ENCODE data around the gene TIMP3.

The TIMP3 gene

GRCh38 chr22:32809786-32810554 lies 8.5 kb downstream of the TIMP3 start:
- DNase-seq: no peak

GRCh38 chr22:32810555-32811133 lies 9.1 kb downstream of the TIMP3 start:
- DNase-seq: no peak

- DNase-seq: no peak
Observed at GRCh38 chr22:32811788-32812545, 10.5 kb downstream of the TIMP3 start.

- no peak for DNase-seq
Observed at GRCh38 chr22:32814285-32814860, 12.9 kb downstream of the TIMP3 start.

- no peak for DNase-seq
Observed at GRCh38 chr22:32815059-32815458, 13.6 kb downstream of the TIMP3 start.

- DNase-seq: no peak
Observed at GRCh38 chr22:32815943-32816342, 14.4 kb downstream of the TIMP3 start.

GRCh38 chr22:32817137-32817730 lies 15.7 kb downstream of the TIMP3 start:
- no peak for DNase-seq

- no peak for DNase-seq
Observed at GRCh38 chr22:32818446-32819115, 17.1 kb downstream of the TIMP3 start.

- no peak for DNase-seq
Observed at GRCh38 chr22:32819120-32819519, 17.6 kb downstream of the TIMP3 start.

- DNase-seq: no peak
Observed at GRCh38 chr22:32820131-32821119, 18.9 kb downstream of the TIMP3 start.

- no peak for DNase-seq
Observed at GRCh38 chr22:32822179-32822877, 20.8 kb downstream of the TIMP3 start.

- DNase-seq: peak; percentile 38
Observed at GRCh38 chr22:32823024-32823730, 21.7 kb downstream of the TIMP3 start.

- no peak for DNase-seq
Observed at GRCh38 chr22:32824531-32825312, 23.2 kb downstream of the TIMP3 start.

- no peak for DNase-seq
Observed at GRCh38 chr22:32826537-32826936, 25.0 kb downstream of the TIMP3 start.

- no peak for DNase-seq
Observed at GRCh38 chr22:32827049-32827602, 25.6 kb downstream of the TIMP3 start.

- no peak for DNase-seq
Observed at GRCh38 chr22:32828150-32828549, 26.6 kb downstream of the TIMP3 start.

- DNase-seq: no peak
Observed at GRCh38 chr22:32828561-32828960, 27.1 kb downstream of the TIMP3 start.

GRCh38 chr22:32829451-32829851 lies 27.9 kb downstream of the TIMP3 start:
- DNase-seq: no peak

- no peak for DNase-seq
Observed at GRCh38 chr22:32830473-32830872, 29.0 kb downstream of the TIMP3 start.

All from EL (cell line).